GM19328 (cell line): ENCODE results near the gene GREM2.

Experiments used
- ATAC-seq: cut with Tn5 transposase; IDR thresholded peaks from one replicate; pipeline ENCODE4 v1.9.1; 2021; ENCODE audit warnings: mild to moderate bottlenecking, moderate library complexity; ENCODE audit not compliant: unreplicated experiment

Gene GREM2

DNA sequence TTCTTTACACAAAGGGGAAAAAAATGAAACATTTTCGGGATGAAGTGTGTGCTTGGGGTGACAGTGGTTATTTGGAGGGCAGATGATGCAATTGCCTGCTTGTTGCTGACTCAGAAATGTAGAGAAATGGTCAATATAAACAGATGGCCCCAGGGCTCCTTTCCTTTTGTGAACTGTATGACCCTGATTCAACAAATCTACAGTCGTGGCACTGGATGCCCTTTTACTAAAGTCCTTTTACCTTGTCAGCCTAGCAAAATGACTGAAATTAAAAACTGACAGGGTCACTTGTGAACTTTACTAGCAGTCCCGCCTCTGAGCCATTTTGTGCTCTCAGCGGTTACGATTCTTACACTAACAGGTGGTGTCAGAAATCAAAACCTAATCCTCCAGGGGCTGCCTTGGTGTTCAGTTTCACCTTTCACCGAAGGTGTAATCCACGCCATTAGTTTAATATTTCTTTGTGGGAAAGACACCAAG lies 49.8 kb downstream of the GREM2 start:
- ATAC-seq, result no peak

DNA sequence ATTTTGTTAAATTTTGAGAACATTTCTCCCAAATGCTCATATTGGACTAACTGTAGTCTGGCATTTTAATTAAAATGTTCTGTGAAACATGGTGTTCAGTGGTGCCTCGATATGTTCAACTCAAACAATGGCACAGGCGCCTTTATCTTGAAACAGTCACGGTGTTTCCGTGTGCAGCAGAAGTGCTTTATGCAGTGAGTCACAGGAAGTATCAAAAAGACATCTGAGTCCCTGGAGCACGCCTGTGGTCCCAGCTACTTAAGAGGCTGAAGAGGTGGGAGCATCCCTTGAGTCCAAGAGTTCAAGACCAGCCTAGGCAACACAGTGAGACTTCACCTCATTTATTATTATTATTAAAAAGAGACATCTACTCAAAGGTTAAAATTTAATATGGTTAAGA lies 52.2 kb downstream of the GREM2 start:
- ATAC-seq, result no peak

DNA sequence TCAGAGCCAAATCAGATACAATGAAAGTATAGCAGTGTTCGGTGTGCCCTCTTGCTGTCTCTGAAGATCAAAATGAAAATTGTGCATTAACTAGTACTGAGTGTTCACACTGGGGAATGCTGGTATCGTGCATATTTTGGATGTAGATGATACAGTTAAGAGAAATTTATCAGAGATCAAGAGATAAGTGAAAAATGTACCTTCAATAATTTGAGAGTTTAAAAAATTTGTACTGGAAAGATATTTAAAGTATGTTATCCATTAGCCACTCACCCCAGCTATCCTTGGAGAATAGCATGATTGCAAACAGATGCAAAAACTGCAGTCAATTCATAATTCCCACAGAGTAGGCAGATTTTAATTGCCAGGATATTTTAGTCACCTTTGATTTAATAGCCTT lies 56.4 kb downstream of the GREM2 start:
- ATAC-seq, result no peak

DNA sequence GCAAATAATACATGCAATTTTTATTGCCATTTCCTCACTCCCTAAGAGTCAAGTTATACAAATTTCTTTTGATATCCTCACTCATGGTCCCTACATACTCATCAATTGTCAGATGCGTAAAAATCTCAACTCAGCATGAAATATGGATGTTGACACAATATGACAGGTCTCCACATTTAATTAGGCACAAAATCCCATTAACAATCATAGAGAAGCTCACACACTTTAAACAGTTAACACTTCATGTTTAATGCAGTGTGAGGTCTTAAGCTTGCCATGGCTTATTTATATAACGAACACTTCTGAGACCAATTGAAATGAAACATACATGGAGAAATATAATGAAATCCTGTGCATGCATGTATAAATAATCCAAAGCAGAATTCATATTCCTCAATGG lies 58.6 kb downstream of the GREM2 start:
- no peak for ATAC-seq

DNA sequence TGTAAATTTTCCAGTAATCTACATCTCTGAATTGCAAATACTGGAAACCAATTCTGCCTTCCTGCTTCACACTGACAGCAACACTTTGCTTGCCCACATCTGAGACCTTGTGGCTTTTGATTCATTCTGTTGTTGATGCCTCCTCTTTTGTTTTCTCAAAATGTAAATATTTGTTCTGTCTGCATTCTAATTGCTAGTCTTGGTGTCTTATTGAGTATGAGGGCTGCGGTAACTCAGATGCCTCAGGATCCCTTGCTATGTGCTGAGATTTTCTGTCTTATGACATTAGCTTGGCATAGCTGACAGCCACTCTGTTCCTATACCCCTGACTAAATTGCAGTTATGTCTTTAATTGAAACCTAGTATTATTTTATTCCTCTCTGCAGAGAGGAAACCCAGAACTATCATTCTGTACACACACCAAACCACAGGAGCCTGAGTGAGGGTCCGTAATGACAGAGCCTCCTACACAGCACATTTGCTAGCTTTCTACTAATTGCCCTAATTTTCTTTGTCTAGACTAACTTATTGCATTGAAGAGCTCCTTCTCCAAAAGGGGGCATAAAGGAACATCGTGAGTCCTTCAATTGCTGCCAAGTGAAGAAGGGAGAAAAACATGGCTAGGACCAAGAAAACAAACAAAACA lies 72.1 kb downstream of the GREM2 start:
- no peak for ATAC-seq

DNA sequence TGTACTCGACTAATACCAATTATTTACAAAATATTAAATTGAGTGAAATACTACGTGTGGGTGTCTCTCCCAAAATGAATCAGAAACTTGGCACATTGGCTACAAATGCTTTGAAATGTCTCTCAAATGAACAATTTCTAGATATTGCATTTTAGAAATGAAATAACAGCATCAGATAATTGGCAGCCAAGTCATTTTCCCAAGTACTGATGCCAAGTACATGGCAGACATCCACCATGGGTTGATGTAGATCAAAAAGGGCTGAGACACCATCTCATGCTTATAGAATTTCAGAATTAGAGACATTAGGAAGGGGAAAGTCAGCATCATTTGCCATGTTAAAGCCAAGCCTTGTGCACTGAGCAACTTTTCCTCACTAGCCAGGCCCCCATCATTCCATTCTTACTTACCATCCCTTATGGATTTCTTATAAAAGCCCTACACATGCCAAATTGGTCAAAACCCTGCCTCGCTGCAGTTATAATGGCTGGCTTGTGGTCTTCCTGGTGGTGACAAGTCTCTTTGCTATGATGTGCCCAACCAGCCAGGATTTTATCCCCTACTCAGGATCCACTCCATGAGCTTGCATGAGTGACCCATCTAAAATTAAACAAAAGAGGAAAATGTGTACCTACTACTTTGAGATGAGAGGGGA lies 73.1 kb downstream of the GREM2 start:
- ATAC-seq, result no peak

DNA sequence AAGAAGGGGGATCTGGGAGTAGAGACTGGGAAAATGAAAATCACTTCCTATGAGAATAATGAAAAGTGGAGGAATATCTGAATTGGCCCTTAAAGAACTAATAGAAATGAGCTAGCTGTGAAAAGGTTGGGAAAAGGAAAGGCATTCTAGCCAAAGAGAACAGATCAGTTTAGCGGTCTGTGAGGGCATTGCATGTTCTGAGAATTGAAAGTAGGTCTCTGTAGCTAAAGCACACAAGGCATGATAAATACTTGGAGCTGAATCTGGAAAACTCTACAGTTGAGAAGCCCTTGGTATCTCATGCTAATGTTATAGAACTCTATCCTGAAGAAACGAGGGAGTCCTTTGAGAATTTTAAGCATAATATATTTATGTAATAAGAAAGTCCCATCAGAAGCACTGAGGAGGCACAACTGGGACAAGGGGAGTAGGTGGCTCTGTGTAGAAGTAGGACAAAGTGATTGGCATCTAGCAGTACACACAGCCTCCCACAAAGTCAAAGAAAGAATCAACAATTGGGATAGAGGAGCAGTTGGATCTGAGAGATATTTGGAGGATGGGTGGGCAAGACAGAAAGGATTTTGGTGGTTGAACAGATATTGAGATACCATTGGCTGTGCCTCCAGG lies 78.7 kb downstream of the GREM2 start:
- no peak for ATAC-seq

DNA sequence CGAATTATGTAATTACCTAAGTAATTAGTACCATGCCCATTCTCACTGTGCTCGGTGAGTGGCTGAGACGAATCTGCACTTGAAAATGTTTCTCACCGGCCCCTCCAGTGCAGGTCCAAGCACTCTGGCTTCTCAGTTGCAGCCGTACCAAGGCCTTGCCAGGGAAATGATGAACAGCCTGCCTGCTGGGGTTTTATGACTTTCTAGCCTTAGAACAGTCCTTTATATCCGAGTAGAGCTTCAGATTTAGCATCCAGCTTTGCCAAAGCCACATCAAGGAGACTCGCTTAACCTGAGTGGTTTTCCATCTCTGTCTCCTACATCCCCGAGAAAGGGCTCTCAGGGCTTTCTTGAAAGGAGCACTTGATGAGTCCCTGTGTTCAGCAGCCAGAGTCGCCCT lies 83.4 kb downstream of the GREM2 start:
- no peak for ATAC-seq

DNA sequence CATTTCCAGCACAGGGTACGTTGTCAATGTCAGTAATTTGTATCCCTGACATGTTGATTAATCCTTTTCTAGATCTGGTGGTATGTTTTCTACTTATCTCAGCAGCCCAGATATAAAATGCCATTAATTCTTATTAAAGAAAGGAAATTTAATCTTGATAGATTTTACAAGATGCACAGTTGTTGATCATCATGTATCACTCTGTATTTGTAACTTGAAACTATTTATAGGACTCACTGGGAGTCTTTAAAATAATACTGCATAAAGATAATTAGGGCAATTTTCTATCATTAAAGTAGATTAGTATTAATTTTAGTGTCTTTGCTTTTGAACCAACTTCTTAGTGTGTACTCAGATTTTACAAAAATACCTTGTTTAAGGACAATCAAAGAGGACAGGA lies 84.9 kb downstream of the GREM2 start:
- no peak for ATAC-seq

DNA sequence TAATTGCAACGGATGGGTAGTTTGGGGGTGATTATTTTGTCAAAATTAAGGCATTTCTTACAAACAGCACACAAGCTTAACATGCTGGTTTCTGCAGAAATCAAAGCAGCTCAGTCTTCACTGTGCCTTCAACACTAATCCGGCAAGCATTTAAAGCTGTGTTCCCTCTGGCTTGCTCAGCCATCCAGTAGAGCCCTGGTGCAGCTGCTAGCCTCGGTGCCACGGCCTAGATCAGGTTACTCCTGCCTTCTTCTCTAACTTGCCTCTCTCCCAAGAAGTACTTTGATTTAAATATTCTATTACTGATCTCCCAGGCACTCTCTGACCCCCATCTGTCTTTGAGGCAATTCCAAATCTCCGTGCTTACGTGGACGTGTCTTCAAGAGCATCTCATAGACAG lies 85.6 kb downstream of the GREM2 start:
- ATAC-seq, result no peak

DNA sequence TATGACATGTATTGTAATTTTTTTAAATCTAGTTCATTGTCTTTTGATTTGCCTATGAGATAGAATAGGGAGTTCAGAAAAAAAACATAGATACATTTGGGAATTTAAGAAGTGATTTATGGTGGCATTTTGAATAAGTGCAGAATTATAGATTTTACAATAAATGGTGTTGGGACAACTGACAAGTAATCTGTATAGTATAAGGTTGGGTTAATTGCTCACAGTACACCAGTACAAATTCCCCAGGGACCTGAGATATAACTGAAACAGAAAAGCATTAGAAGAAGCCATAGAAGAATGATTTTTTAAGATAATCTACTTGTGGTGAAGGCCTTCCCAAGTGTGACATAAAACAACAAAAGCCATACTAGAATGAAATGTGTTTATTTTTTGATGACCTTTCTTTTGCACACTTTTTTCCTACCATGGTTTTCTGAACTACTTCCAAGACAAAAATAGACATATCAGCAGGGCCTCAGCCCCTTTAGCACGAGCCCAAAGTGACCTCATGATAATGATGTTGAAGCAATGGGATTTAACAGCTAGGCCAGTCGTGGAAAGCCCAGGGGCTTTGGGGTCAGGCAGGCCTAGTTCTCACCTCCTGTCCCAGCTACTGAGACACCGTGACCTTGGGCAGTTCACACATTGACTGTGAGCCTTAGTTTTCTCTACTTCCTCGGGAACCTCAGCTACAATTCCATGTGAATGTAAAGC lies 87.4 kb downstream of the GREM2 start:
- ATAC-seq, result no peak

DNA sequence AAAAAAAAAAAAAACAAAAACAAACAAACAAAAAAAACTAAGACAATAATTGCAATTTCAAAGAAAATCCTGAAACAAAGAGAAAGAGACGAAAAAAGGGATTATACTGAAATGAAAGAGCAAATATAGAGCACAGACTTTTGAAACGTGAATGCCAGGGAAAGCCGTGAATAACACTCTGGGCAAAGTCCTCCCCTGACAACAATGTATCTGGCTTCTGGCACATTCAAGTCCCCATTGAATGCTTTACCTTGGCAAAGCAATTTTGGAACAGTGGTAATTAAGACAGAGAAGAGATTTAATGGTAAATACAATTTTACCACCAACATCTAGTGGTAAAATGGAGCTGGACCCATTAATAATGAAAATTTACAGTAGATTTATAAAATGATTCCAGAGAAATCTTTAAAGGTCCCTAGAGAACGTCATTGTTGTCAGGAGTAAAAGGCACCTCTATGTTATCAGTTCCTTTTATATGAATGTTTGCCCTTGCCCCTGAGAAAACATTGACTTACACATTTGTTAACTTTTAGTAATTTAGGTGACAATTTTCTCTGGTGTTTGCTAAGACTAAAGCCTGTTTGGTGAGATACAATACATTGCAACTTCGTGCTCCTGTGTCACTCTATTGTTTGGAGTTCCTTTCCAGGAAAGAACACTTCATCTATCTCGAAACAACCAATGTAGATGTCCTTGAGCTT lies 89.7 kb downstream of the GREM2 start:
- no peak for ATAC-seq

DNA sequence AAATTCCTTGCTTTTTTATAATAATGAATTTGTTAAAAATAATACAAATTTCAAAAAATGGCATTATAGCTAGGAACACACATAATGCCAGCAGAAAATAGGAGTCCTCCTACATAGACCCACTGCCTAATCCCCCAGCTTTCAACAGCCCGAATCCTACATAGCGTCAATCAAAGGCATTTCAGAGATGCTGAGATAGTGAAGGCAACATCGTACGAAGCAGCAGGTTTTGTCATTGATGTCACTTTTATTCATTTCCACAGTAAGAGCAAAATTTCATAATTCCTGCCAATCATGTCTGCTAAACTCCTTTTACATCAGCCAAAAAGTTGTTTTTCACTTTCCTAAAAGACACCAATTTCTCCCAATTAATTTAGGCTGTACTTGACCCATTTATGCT lies 94.1 kb downstream of the GREM2 start:
- no peak for ATAC-seq

DNA sequence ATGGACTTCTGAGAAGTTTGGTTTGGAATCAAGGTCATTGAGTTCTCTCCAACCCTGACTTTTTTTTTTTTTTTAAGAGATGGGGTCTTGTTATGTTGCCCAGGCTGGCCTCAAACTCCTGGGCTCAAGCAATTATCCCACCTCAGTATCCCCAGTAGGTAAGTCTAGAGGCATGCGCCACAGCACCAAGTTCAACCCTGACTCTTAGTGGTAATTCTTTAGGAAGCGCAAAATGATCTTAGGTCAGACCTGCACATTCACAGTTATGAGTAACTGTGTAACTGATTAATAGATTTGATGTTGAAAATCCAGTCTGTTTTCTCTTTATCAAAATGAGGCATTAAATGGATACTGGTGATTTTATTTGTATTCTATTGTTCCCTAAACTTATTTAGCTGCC lies 95.9 kb downstream of the GREM2 start:
- ATAC-seq, result no peak

DNA sequence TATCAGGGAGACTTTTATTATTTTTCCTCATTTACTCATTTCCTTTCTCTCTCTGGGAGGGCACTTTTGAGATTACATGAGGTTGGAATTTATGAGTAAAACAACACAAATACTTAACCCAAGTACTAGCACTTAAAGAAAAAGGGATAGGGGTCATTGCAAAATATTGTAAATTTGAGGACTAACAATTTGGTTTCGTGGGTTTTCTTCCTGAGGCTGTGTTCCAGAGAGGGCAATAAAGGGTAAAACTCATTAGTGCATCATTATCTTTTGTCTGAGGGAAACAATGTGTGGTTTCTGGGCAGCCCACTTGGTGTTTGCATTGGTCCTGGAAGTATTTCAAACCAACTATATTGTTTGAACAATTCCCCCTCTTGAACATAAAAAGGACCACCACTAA lies 96.5 kb downstream of the GREM2 start:
- ATAC-seq, result no peak

DNA sequence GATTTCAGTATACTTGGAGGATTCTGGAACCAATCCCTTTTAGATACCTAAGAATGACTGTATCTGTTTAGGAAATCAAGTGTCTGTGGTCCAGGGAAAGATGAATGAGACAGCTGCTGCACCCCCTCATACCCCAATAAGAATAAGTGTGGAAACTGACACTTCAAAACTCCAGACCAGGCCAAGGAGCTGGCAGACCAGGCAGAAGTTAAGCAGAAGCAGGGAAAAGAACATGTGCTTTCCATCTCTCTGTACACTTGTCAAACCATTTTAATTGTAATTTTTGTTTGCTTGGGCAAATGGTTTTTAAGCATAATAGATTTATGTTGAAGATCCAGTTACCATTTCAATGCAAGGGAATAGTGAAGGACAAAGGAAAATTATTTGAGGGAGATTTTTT lies 100.2 kb downstream of the GREM2 start:
- no peak for ATAC-seq

DNA sequence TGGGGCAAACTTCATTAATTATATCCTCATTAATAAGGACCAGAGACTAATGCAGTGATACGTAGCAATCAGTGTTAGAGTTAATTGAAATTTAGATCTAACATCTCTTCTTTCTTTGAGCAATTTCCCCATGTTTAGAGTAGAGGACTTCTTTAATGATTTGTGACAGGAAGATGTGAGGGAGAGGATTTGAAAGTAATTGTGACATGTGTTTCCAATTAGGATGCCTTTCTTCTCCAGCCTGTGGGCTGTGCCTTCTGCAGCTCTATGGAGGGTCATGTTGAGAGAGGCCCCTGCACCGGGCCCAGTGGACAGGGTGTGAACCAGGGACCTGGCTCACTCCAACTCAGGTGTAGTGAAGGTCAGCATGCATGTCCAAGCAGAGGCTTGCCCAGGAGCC lies 103.0 kb downstream of the GREM2 start:
- ATAC-seq, result no peak

DNA sequence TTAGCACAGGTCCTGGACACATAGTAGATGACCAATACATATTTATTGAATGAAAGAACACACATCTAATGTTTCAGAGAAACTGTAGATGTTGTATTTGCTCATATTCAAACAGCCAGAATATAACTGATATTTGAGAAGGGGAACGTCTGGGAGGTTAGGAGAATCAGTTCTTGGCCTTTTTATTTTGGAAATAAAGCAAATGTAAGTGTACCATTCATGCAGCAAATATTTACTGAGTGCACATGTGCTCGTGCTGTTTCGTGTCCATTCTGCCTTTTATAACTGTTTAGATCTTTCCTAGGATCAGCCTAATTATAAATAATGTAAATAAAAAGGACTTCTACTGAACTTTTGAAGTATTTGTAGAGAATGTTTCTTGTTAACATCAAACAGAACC lies 103.8 kb downstream of the GREM2 start:
- ATAC-seq, result no peak

DNA sequence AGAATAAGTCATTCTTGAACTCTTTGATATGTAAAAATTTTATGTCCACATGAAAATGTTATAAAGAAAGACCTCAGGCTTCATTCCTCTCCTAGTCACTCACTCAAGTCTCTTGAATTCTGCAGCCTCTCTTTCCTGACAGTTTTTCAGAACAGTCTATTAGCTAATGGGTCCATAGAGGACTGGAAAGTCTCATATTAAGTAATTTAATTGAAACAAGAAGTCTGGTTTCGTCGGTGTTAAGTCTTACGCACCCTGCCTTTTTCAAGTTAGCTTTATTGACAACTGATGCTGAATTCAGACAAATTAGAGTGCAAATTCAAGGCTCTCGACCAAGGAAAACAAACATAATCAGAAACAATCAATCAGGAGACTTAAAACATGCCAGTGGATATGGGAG lies 105.8 kb downstream of the GREM2 start:
- no peak for ATAC-seq

DNA sequence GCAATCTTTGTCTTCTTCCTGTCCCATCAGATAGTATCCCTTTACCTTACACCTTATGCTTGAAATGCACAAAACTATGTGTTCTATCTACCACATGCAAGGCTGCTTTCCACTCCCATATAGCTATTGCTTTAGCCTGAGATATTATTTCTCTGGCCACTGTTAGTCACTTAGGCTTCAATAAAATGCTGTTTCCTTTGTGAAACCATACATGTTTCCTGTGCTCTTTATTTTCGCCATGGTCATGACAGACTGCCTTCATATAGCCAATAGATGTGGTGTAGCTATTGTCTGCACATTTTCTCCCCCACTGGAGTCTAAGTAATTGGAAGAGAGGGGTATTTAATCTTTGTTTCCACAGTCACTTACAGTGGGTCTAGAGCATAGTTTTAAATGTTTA lies 108.4 kb downstream of the GREM2 start:
- no peak for ATAC-seq

DNA sequence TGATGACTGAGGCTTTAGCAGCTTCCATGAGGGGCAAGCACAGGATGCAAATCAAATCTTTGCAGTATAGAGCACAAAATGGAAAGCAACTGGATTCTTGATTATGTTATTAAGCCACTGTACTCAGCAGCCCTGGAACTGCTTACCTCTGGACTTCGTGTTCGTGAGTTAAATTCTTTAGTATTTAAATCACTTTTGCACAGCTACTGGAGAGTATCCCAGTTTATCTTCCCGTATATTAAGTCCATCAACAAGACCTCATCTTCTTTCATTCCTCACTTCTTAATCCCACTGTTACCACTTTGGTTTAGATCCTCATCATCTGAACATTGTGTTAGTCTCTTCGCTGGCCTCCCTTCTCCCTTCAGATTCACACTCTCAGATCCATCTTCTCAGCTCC lies 108.9 kb downstream of the GREM2 start:
- ATAC-seq, result no peak
